Measurements from ENCODE around the gene NR3C1. TPM values are rescaled to one million over a fixed set of nuclear protein-coding genes. Genes with fewer than 3 reads are reported as not detected.

The NR3C1 gene
- total and polyA plus RNA-seq, 2 of the 13 experiments (the other 11 are each of a cell fraction or from before 2014, with no cell fraction given), result 10.0 to 24.3 TPM

DNA sequence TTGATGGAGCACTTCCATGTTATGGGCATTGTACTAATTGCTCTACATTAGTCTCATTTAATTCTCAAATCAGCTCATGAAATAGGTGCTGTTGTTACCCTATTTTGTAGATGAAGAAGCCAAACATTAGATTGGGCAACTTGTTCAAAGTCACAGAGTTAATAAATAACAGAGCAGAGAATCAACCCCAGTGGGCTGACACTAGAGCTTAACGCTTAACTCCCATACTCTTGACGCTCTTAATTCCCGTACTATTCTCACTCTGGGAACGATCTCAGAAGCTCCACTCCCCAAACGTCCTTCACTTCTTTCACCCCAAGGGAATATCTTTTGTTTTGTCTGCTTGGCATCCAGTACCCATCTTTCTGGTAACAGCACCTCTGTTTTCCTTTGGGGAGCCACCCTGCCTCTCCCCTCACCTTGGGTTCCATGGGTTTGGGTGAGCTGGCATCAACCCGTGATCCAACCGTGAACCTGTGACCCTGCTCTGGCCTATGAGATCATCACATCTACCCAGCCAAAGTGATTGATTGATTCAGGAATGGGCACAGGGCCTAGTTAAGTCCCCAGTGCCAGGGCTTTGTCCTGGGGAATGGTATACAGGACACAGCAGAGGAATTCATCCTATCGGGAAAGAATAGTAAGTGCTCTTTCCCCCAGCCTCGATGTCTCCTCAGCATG is 169.2 kb downstream of the NR3C1 start (continued):
- TF ChIP-seq, protein P1, sequence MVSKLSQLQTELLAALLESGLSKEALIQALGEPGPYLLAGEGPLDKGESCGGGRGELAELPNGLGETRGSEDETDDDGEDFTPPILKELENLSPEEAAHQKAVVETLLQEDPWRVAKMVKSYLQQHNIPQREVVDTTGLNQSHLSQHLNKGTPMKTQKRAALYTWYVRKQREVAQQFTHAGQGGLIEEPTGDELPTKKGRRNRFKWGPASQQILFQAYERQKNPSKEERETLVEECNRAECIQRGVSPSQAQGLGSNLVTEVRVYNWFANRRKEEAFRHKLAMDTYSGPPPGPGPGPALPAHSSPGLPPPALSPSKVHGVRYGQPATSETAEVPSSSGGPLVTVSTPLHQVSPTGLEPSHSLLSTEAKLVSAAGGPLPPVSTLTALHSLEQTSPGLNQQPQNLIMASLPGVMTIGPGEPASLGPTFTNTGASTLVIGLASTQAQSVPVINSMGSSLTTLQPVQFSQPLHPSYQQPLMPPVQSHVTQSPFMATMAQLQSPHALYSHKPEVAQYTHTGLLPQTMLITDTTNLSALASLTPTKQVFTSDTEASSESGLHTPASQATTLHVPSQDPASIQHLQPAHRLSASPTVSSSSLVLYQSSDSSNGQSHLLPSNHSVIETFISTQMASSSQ (IDR thresholded peaks at IDR 0.05; ENCODE audit: low read depth), result peak; percentile 93
- TF ChIP-seq, protein P1 (CRISPR knock-in tag; IDR thresholded peaks at IDR 0.05; ENCODE audit: borderline replicate concordance), result peak; percentile 93
- TF ChIP-seq SSRP1 (CRISPR knock-in tag; IDR thresholded peaks at IDR 0.05), result no peak
- peak; percentile 90 for TF ChIP-seq MIXL1 (CRISPR knock-in tag; IDR thresholded peaks at IDR 0.05)
- TF ChIP-seq CHD4 (IDR thresholded peaks at IDR 0.05; ENCODE audit: borderline replicate concordance, low read length), result no peak
- peak; percentile 59 for TF ChIP-seq RARA (CRISPR knock-in tag; IDR thresholded peaks at IDR 0.05)
- TF ChIP-seq ZFP41 (CRISPR knock-in tag; IDR thresholded peaks at IDR 0.05; ENCODE audit: borderline replicate concordance), result no peak
- no peak for TF ChIP-seq HNRNPL (IDR thresholded peaks at IDR 0.05; ENCODE audit: low read depth, low read length)
- peak; percentile 42; the same call in 1 of the 2 replicates for TF ChIP-seq ZNF772 (CRISPR knock-in tag; IDR thresholded peaks at IDR 0.05)
- TF ChIP-seq ZZZ3 (CRISPR knock-in tag; IDR thresholded peaks at IDR 0.05; ENCODE audit: borderline replicate concordance), result no peak
- no peak for TF ChIP-seq HDAC1 (CRISPR knock-in tag; IDR thresholded peaks at IDR 0.05)
- no peak for TF ChIP-seq ATF7-NPFF (CRISPR knock-in tag; IDR thresholded peaks at IDR 0.05; ENCODE audit: low read depth)
- no peak for TF ChIP-seq FOXP1 (IDR thresholded peaks at IDR 0.05)
- TF ChIP-seq FOXP1 (CRISPR knock-in tag; IDR thresholded peaks at IDR 0.05), result peak; percentile 30; the same call in 1 of the 2 replicates
- peak; percentile 17; the same call in 1 of the 2 replicates for TF ChIP-seq NR2F6 (IDR thresholded peaks at IDR 0.05)
- TF ChIP-seq NR2F6 (CRISPR knock-in tag; IDR thresholded peaks at IDR 0.05), result peak; percentile 44; the same call in 1 of the 2 replicates
- TF ChIP-seq SMAD9 (CRISPR knock-in tag; IDR thresholded peaks at IDR 0.05), result no peak
- TF ChIP-seq, protein P2, sequence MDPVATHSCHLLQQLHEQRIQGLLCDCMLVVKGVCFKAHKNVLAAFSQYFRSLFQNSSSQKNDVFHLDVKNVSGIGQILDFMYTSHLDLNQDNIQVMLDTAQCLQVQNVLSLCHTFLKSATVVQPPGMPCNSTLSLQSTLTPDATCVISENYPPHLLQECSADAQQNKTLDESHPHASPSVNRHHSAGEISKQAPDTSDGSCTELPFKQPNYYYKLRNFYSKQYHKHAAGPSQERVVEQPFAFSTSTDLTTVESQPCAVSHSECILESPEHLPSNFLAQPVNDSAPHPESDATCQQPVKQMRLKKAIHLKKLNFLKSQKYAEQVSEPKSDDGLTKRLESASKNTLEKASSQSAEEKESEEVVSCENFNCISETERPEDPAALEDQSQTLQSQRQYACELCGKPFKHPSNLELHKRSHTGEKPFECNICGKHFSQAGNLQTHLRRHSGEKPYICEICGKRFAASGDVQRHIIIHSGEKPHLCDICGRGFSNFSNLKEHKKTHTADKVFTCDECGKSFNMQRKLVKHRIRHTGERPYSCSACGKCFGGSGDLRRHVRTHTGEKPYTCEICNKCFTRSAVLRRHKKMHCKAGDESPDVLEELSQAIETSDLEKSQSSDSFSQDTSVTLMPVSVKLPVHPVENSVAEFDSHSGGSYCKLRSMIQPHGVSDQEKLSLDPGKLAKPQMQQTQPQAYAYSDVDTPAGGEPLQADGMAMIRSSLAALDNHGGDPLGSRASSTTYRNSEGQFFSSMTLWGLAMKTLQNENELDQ (CRISPR knock-in tag; IDR thresholded peaks at IDR 0.05; ENCODE audit: borderline replicate concordance), result no peak
- TF ChIP-seq ZNF891 (CRISPR knock-in tag; IDR thresholded peaks at IDR 0.05), result no peak
- TF ChIP-seq, protein P3, sequence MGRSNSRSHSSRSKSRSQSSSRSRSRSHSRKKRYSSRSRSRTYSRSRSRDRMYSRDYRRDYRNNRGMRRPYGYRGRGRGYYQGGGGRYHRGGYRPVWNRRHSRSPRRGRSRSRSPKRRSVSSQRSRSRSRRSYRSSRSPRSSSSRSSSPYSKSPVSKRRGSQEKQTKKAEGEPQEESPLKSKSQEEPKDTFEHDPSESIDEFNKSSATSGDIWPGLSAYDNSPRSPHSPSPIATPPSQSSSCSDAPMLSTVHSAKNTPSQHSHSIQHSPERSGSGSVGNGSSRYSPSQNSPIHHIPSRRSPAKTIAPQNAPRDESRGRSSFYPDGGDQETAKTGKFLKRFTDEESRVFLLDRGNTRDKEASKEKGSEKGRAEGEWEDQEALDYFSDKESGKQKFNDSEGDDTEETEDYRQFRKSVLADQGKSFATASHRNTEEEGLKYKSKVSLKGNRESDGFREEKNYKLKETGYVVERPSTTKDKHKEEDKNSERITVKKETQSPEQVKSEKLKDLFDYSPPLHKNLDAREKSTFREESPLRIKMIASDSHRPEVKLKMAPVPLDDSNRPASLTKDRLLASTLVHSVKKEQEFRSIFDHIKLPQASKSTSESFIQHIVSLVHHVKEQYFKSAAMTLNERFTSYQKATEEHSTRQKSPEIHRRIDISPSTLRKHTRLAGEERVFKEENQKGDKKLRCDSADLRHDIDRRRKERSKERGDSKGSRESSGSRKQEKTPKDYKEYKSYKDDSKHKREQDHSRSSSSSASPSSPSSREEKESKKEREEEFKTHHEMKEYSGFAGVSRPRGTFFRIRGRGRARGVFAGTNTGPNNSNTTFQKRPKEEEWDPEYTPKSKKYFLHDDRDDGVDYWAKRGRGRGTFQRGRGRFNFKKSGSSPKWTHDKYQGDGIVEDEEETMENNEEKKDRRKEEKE (IDR thresholded peaks at IDR 0.05), result no peak
- TF ChIP-seq, protein P4, sequence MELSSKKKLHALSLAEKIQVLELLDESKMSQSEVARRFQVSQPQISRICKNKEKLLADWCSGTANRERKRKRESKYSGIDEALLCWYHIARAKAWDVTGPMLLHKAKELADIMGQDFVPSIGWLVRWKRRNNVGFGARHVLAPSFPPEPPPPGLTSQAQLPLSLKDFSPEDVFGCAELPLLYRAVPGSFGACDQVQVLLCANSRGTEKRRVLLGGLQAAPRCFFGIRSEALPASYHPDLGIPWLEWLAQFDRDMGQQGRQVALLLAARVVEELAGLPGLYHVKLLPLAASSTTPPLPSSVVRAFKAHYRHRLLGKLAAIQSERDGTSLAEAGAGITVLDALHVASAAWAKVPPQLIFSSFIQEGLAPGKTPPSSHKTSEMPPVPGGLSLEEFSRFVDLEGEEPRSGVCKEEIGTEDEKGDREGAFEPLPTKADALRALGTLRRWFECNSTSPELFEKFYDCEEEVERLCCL (CRISPR knock-in tag; IDR thresholded peaks at IDR 0.05; ENCODE audit: borderline replicate concordance), result no peak

Data from HepG2 (cell line).